Stomach (tissue), 9 donors: ENCODE measurements around the gene HMHB1. TPM values are rescaled to one million over a fixed set of nuclear protein-coding genes. Genes with fewer than 3 reads are reported as not detected.

Experiments
- DNase-seq, 2 donors: peaks; one replicate each; pipeline versions ENCODE4 v3.0.0 to v3.0.0-alpha.2; 2013 to 2019
- H3K27ac ChIP-seq, 5 donors: fragments of 200-600 bp in 4 of 5; sonication (generic) in 4 of 5; one replicate each; pipeline ENCODE4 v1.5.1; 2013 to 2019; ENCODE audit warnings: mild to moderate bottlenecking in 1 of 5, moderate library complexity in 1 of 5
- H3K27me3 ChIP-seq, 3 donors: fragments of 200-600 bp; sonication (generic); one replicate each; pipeline ENCODE4 v1.5.1; 2017 to 2019; ENCODE audit warnings: mixed run types in 1 of 3
- H3K36me3 ChIP-seq, 4 donors: fragments of 200-600 bp; sonication (generic); 1 replicate in 3 of 4; 2 replicates in 1 of 4; pipeline ENCODE4 v1.5.1; 2016 to 2019
- H3K4me1 ChIP-seq, 4 donors: fragments of 200-600 bp; sonication (generic); one replicate each; pipeline ENCODE4 v1.5.1; 2016 to 2019
- H3K4me3 ChIP-seq, 4 donors: fragments of 200-600 bp; sonication (generic) in 3 of 4; one replicate each; pipeline ENCODE4 v1.5.1; 2016 to 2019; ENCODE audit warnings: mild to moderate bottlenecking in 1 of 4
- H3K9me3 ChIP-seq, 4 donors: fragments of 200-600 bp; sonication (generic); one replicate each; pipeline ENCODE4 v1.5.1; 2016 to 2019
- CTCF ChIP-seq, 7 experiments: fragments of 450-650 bp in 4 of 7; fragments of 200-600 bp in 3 of 7; sonication (generic) in 3 of 7; IDR thresholded peaks; one replicate each; pipeline ENCODE4 v1.5.1; 2016 to 2019; ENCODE audit warnings: antibody characterized with exemption in 7 of 7, control low read depth in 2 of 7, mild to moderate bottlenecking in 1 of 7
- EP300 ChIP-seq: sonication (generic); formaldehyde crosslinking; IDR thresholded peaks from one replicate; pipeline ENCODE4 v1.6.1; 2017; ENCODE audit warnings: antibody characterized with exemption
- POLR2A ChIP-seq, 4 donors: fragments of 450-650 bp; IDR thresholded peaks; one replicate each; pipeline ENCODE4 v1.6.1; 2016; ENCODE audit warnings: antibody characterized with exemption in 4 of 4, control low read depth in 2 of 4, mild to moderate bottlenecking in 1 of 4, moderate library complexity in 1 of 4
- POLR2AphosphoS5 ChIP-seq, 3 donors: sonication (generic); formaldehyde crosslinking; IDR thresholded peaks; one replicate each; pipeline ENCODE4 v1.6.1; 2016; ENCODE audit warnings: antibody characterized with exemption in 3 of 3
- WGBS, 5 donors: extraction: QIAGEN DNeasy Blood & Tissue Kit in 3 of 5; methylation state at CpG; one replicate each; pipeline versions ENCODE4 v1.1.5 to v1.1.7; 2013 to 2018; 5-methylcytosine and 5-hydroxymethylcytosine counted together
- intact Hi-C: fragments of 100-400 bp; cut with DNase I; formaldehyde crosslinking; loops from one replicate; pipeline ENCODE4 v1.15.1; 2023; ENCODE audit warnings: low total_unique reads
- polyA plus RNA-seq, 3 donors: library from polyadenylated mRNA; stranded (reverse); fragments of 200-250 nt; gene quantifications; one replicate each; pipeline ENCODE4 v1.2.3, GENCODE V29; 2013
- total RNA-seq, 5 donors: library from RNA; depleted of rRNA; stranded (reverse); fragments of >200 nt; gene quantifications; one replicate each; pipeline versions ENCODE4 v1.1.0 to v1.2.3, GENCODE V29; 2014 to 2016
- donor health status: healthy with polysubstance abuse.
- donor health status: Bipolar disorder and iron deficiency.
- donor health status: healthy.

The HMHB1 gene
- total and polyA plus RNA-seq, 8 donors, result not detected

- Histone ChIP-seq H3K9me3 (peaks cover 0 to 12% (median 5%) of the 10 kb centered on the region in 4 donors), H3K36me3 (no peaks in the 10 kb centered on the region), H3K4me3 (no peak overlapping the region), H3K27me3 (no peaks in the 10 kb centered on the region), H3K4me1 (peaks cover 0 to 4% (median 0%) of the 10 kb centered on the region in 4 donors), H3K27ac (no peak overlapping the region)
- no peak for DNase-seq
- TF ChIP-seq POLR2A (IDR thresholded peaks at IDR 0.05) (no peak), EP300 (no peak), CTCF (IDR thresholded peaks at IDR 0.05) (no peak), POLR2AphosphoS5 (IDR thresholded peaks at IDR 0.05) (no peak)
- intact Hi-C loops, result no loop called here
Measured at GRCh38 chr5:143851383-143851782, 39.4 kb downstream of the HMHB1 start.

- intact Hi-C loops, result no loop called here
- H3K9me3 ChIP-seq, result no peaks in the 10 kb centered on the region
- WGBS, 5 donors, result 64 to 100% (median 84%) methylated on average over 1 of the region's 1 CpG
- no peaks in the 10 kb centered on the region for H3K27me3 ChIP-seq
- DNase-seq, result no peak
- H3K4me3 ChIP-seq, result no peak overlapping the region
- no peaks in the 10 kb centered on the region for H3K4me1 ChIP-seq
- H3K36me3 ChIP-seq, result no peaks in the 10 kb centered on the region
- no peak overlapping the region for H3K27ac ChIP-seq
- TF ChIP-seq CTCF (IDR thresholded peaks at IDR 0.05) (no peak), POLR2A (IDR thresholded peaks at IDR 0.05) (no peak), EP300 (no peak), POLR2AphosphoS5 (IDR thresholded peaks at IDR 0.05) (no peak)
Measured at GRCh38 chr5:143860211-143860610, 48.2 kb downstream of the HMHB1 start.

- no peak for DNase-seq
- H3K36me3 ChIP-seq, result no peaks in the 10 kb centered on the region
- no peak overlapping the region for H3K27ac ChIP-seq
- no peak for TF ChIP-seq CTCF (IDR thresholded peaks at IDR 0.05)
- TF ChIP-seq EP300, result no peak
- no peak for TF ChIP-seq POLR2A (IDR thresholded peaks at IDR 0.05)
- no peak for TF ChIP-seq POLR2AphosphoS5 (IDR thresholded peaks at IDR 0.05)
- peaks cover 0 to 4% (median 0%) of the 10 kb centered on the region in 4 donors for H3K4me1 ChIP-seq
- H3K4me3 ChIP-seq, result no peak overlapping the region
- intact Hi-C loops, result no loop called here
- no peaks in the 10 kb centered on the region for H3K9me3 ChIP-seq
- H3K27me3 ChIP-seq, result no peaks in the 10 kb centered on the region
Measured at GRCh38 chr5:143862271-143862670, 50.3 kb downstream of the HMHB1 start.

- no peak overlapping the region for H3K4me3 ChIP-seq
- H3K27ac ChIP-seq, result no peak overlapping the region
- no peaks in the 10 kb centered on the region for H3K27me3 ChIP-seq
- intact Hi-C loops, result no loop called here
- H3K4me1 ChIP-seq, result peaks cover 0 to 4% (median 0%) of the 10 kb centered on the region in 4 donors
- no peaks in the 10 kb centered on the region for H3K36me3 ChIP-seq
- no peak for DNase-seq
- no peaks in the 10 kb centered on the region for H3K9me3 ChIP-seq
- TF ChIP-seq CTCF (IDR thresholded peaks at IDR 0.05), result no peak
- WGBS, 5 donors, result 56 to 63% (median 59%) methylated on average over 8 of the region's 8 CpGs
Measured at GRCh38 chr5:143865426-143866025, 53.6 kb downstream of the HMHB1 start.
